ENCODE data around the gene GRM7. TPM values are rescaled to one million over a fixed set of nuclear protein-coding genes. Genes with fewer than 3 reads are reported as not detected.

The GRM7 gene
- total and polyA plus RNA-seq, 2 experiments from 2014 or later = 0.40 TPM; not detected in 1

DNA sequence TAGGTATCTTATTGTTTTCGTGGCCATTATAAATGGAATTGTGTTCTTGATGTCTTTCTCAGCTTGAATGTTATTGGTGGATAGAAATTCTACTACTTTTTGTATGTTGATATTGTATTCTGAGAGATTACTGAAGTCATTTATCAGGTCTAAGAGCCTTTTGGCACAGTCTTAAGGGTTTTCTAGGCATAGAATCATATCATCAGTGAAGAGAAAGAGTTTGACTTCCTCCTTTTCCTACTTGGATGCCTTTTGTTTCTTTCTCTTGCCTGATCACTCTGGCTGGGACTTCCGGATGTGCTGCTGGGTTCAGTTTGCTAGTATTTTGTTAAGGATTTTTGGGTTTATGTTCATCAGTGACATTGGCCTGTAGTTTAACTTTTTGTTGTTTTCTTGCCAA, 527.1 kb downstream of the GRM7 start (continued):
- TF ChIP-seq ZNF462 (CRISPR knock-in tag; IDR thresholded peaks at IDR 0.05) = no peak

DNA sequence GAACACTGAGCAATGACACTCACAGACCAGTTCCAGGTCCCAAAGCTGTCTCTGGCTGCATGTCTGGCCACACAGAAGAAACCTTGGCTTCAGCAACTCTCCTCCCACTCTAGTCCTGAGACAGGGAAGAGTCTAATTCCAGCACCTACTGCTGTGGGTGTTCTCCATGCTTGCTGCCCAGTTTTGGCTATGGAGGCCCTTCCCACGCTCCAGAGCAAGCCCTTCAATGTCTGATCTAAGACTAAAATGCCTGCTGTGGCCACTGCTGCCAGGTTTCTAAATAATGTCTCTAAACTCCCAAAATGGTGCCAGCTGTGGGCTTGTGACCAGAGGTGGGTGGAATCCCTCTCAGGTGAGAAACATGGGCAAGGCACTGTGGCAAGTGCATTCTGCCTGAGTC, 531.3 kb downstream of the GRM7 start:
- H3K4me2 ChIP-seq = no peak overlapping the region
- H3K4me3 ChIP-seq = no peak overlapping the region
- DNase-seq (ENCODE audit: low spot score) (no peak), ATAC-seq (no peak)
- Mint-ChIP-seq H3K4me3 (no peak overlapping the region), H3K36me3 (ENCODE audit: low read depth) (peaks cover 3% of the 10 kb centered on the region; the same call in 1 of the 3 replicates), H3K27me3 (ENCODE audit: insufficient read depth, low read depth, poor library complexity) (no peaks in the 10 kb centered on the region), H3K27ac (no peak overlapping the region), H3K9me3 (peaks cover 58% of the 10 kb centered on the region), H3K4me1 (no peaks in the 10 kb centered on the region)
- no peaks in the 10 kb centered on the region for H3F3A ChIP-seq (replicated peaks; ENCODE audit: low read depth)
- TF ChIP-seq EZH2phosphoT487 (IDR thresholded peaks at IDR 0.05; ENCODE audit: unreplicated experiment) = no peak
- no peak for TF ChIP-seq NANOG (IDR thresholded peaks at IDR 0.05; ENCODE audit: borderline replicate concordance)
- no peak for TF ChIP-seq ZNF331 (CRISPR knock-in tag; IDR thresholded peaks at IDR 0.05; ENCODE audit: low read depth)
- TF ChIP-seq, protein P1, sequence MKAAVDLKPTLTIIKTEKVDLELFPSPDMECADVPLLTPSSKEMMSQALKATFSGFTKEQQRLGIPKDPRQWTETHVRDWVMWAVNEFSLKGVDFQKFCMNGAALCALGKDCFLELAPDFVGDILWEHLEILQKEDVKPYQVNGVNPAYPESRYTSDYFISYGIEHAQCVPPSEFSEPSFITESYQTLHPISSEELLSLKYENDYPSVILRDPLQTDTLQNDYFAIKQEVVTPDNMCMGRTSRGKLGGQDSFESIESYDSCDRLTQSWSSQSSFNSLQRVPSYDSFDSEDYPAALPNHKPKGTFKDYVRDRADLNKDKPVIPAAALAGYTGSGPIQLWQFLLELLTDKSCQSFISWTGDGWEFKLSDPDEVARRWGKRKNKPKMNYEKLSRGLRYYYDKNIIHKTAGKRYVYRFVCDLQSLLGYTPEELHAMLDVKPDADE (IDR thresholded peaks at IDR 0.05) = no peak
- no peak for TF ChIP-seq STAT1 (IDR thresholded peaks at IDR 0.05; ENCODE audit: unreplicated experiment)
- TF ChIP-seq JUNB (IDR thresholded peaks at IDR 0.05; ENCODE audit: unreplicated experiment) = no peak
- no peak overlapping the region for H3K27ac ChIP-seq (ENCODE audit: low read depth)
- no peaks in the 10 kb centered on the region for H3K4me1 ChIP-seq (ENCODE audit: insufficient read depth)
- no peaks in the 10 kb centered on the region for H4K20me1 ChIP-seq (replicated peaks; ENCODE audit: insufficient read depth)
- no peaks in the 10 kb centered on the region for H3K79me2 ChIP-seq (replicated peaks; ENCODE audit: insufficient read depth)
- H2AFZ ChIP-seq = no peak overlapping the region
- H3K9me2 ChIP-seq (ENCODE audit: insufficient read depth) = no peaks in the 10 kb centered on the region
- no peaks in the 10 kb centered on the region for H3K36me3 ChIP-seq (ENCODE audit: insufficient read depth)
- no peaks in the 10 kb centered on the region for H3K27me3 ChIP-seq (ENCODE audit: insufficient read depth)
